Astrocyte (in vitro differentiated cells and primary cell): ENCODE data around the gene GIMAP6.

Experiments used
- EZH2 ChIP-seq: IDR thresholded peaks from 2 replicates; pipeline ENCODE4 v1.6.1; 2012; ENCODE audit warnings: mild to moderate bottlenecking, low read length, inconsistent platforms; ENCODE audit not compliant: insufficient read depth
- TF ChIP-seq, protein P1 (sequence below): IDR thresholded peaks from 2 replicates; pipeline ENCODE4 v1.5.1; 2011; ENCODE audit warnings: low read depth, mild to moderate bottlenecking, inconsistent platforms, low read length, moderate library complexity; ENCODE audit not compliant: insufficient read depth

DNA sequence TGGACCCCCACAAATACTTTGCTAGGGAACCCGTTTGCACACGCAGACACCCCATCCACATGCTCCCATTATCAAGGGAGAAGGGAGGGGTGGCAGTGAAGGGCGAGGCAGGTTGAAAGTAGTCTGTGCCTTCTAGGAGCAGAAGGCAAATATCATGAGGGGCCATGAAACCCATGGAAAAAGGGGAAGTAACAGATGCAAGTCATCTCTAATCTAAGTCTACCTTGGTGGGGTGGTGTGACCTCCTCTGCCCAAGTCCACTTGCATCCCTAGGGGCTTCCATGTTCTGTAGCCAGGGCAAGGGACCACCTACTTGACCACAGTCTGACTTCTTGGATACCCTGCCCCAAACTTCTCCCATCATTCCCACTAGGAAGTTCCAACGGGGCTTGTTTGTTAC, 5.5 kb downstream of the GIMAP6 start:
- TF ChIP-seq, protein P1, sequence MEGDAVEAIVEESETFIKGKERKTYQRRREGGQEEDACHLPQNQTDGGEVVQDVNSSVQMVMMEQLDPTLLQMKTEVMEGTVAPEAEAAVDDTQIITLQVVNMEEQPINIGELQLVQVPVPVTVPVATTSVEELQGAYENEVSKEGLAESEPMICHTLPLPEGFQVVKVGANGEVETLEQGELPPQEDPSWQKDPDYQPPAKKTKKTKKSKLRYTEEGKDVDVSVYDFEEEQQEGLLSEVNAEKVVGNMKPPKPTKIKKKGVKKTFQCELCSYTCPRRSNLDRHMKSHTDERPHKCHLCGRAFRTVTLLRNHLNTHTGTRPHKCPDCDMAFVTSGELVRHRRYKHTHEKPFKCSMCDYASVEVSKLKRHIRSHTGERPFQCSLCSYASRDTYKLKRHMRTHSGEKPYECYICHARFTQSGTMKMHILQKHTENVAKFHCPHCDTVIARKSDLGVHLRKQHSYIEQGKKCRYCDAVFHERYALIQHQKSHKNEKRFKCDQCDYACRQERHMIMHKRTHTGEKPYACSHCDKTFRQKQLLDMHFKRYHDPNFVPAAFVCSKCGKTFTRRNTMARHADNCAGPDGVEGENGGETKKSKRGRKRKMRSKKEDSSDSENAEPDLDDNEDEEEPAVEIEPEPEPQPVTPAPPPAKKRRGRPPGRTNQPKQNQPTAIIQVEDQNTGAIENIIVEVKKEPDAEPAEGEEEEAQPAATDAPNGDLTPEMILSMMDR: no peak
- no peak for TF ChIP-seq EZH2
